ENCODE data around the gene MUTYH.
"Not testable (repeated sequence)": the region's sequence is repeated elsewhere in the genome, so short reads cannot be mapped to it uniquely, and the experiment has no call there.

Gene MUTYH

GRCh38 chr1:45321444-45321843, 18.8 kb downstream of the MUTYH start:
- no peak for DNase-seq (ENCODE audit: low spot score)

GRCh38 chr1:45319761-45320160, 20.5 kb downstream of the MUTYH start:
- DNase-seq (ENCODE audit: low spot score) = no peak

- no peak for DNase-seq (ENCODE audit: low spot score)
Measured at GRCh38 chr1:45317166-45317565, 23.1 kb downstream of the MUTYH start.

- no peak for DNase-seq (ENCODE audit: low spot score)
Measured at GRCh38 chr1:45314266-45314665, 26.0 kb downstream of the MUTYH start.

GRCh38 chr1:45306905-45307304, 33.3 kb downstream of the MUTYH start:
- no peak for DNase-seq (ENCODE audit: low spot score)

GRCh38 chr1:45306319-45306718, 33.9 kb downstream of the MUTYH start:
- no peak for DNase-seq (ENCODE audit: low spot score)

- no peak for DNase-seq (ENCODE audit: low spot score)
Measured at GRCh38 chr1:45305231-45305630, 35.0 kb downstream of the MUTYH start.

GRCh38 chr1:45304311-45305081, 35.7 kb downstream of the MUTYH start:
- DNase-seq (ENCODE audit: low spot score) = no peak

- peak; percentile 97 for DNase-seq (ENCODE audit: low spot score)
Measured at GRCh38 chr1:45303520-45304310, 36.5 kb downstream of the MUTYH start.

- no peak for DNase-seq (ENCODE audit: low spot score)
Measured at GRCh38 chr1:45302505-45303150, 37.6 kb downstream of the MUTYH start.

- no peak for DNase-seq (ENCODE audit: low spot score)
Measured at GRCh38 chr1:45300669-45300997, 39.6 kb downstream of the MUTYH start.

GRCh38 chr1:45299981-45300668, 40.1 kb downstream of the MUTYH start:
- peak; percentile 57 for DNase-seq (ENCODE audit: low spot score)

- no peak for DNase-seq (ENCODE audit: low spot score)
Measured at GRCh38 chr1:45299296-45299695, 40.9 kb downstream of the MUTYH start.

GRCh38 chr1:45297666-45298356, 42.4 kb downstream of the MUTYH start:
- DNase-seq (ENCODE audit: low spot score) = no peak

- no peak for DNase-seq (ENCODE audit: low spot score)
Measured at GRCh38 chr1:45291716-45292115, 48.5 kb downstream of the MUTYH start.

GRCh38 chr1:45291002-45291401, 49.2 kb downstream of the MUTYH start:
- not testable (repeated sequence) for DNase-seq (ENCODE audit: low spot score)

- DNase-seq (ENCODE audit: low spot score) = not testable (repeated sequence)
Measured at GRCh38 chr1:45286521-45286920, 53.7 kb downstream of the MUTYH start.

GRCh38 chr1:45284858-45285257, 55.4 kb downstream of the MUTYH start:
- DNase-seq (ENCODE audit: low spot score) = not testable (repeated sequence)

GRCh38 chr1:45282351-45282750, 57.9 kb downstream of the MUTYH start:
- DNase-seq (ENCODE audit: low spot score) = no peak

All from COLO829 (cell line).